HCT116 (cell line): ENCODE measurements around the gene MND1. TPM values are rescaled to one million over a fixed set of nuclear protein-coding genes. Genes with fewer than 3 reads are reported as not detected.
A peak's percentile ranks its signal among the peaks of the same experiment; 100 is the strongest.

Experiments
- ATAC-seq: fragments of 200-7000 bp; cut with Tn5 transposase; 2 replicates; pipeline ENCODE4 v1.9.1; 2020; ENCODE audit warnings: mild to moderate bottlenecking, moderate library complexity
- BruUV-seq: library from RNA; stranded (reverse); fragments of 400-500 nt; replicated peaks from 2 replicates; lab custom pipeline; 2021; lab: Mats Ljungman, UMichigan
- CTCF ChIA-PET: fragments of 300-600 bp; sonication (Branson Sonifier 250); formaldehyde crosslinking; loops from one replicate; lab custom pipeline; 2021; ENCODE audit warnings: antibody characterized with exemption; lab: Charles Lee
- POLR2A ChIA-PET: fragments of 300-600, 350-600 bp; sonication (Branson Sonifier 250); formaldehyde crosslinking; loops from one replicate; lab custom pipeline; 2021; ENCODE audit warnings: antibody characterized with exemption; lab: Charles Lee
- RAD21 ChIA-PET, 2 experiments: fragments of 300-600 bp; sonication (Branson Sonifier 250); formaldehyde crosslinking; loops; one replicate each; lab custom pipeline; 2023; ENCODE audit warnings: low total read pairs in 2 of 2; ENCODE audit not compliant: uncharacterized antibody in 2 of 2, unreplicated experiment in 2 of 2, low non-redundant PET in 1 of 2; lab: Charles Lee
- DNase-seq: peaks from one replicate; pipeline ENCODE4 v3.0.0-alpha.2; 2010; ENCODE audit warnings: low read depth, low spot score
- H2AFZ ChIP-seq: fragments of 200-600 bp; shearing (Covaris generic), sonication (generic); 2 replicates; pipeline ENCODE4 v1.6.1; 2017; ENCODE audit warnings: low read depth, mixed run types, mixed read lengths, antibody characterized with exemption, low read length; ENCODE audit not compliant: poor library complexity, severe bottlenecking
- H3K27ac ChIP-seq: 2 replicates; pipeline ENCODE4 v1.5.1; 2012; ENCODE audit warnings: low read depth, low read length
- H3K27me3 ChIP-seq: fragments of 200-600 bp; sonication (generic); 2 replicates; pipeline ENCODE4 v1.6.1; 2016; ENCODE audit warnings: mixed run types, low read length, mixed read lengths; ENCODE audit not compliant: insufficient read depth
- H3K36me3 ChIP-seq, 2 experiments: fragments of 200-500 bp in 1 of 2; fragments of 200-600 bp in 1 of 2; sonication (Bioruptor generic) in 1 of 2; sonication (generic) in 1 of 2; 2 replicates each; pipeline versions ENCODE4 v1.5.1 to v1.6.1; 2014 to 2016; ENCODE audit warnings: low read length in 2 of 2, inconsistent platforms in 1 of 2, mixed read lengths in 1 of 2, mixed run types in 1 of 2; ENCODE audit not compliant: insufficient read depth in 2 of 2, control insufficient read depth in 1 of 2
- H3K4me1 ChIP-seq, 2 experiments: fragments of 200-600 bp in 1 of 2; sonication (generic) in 1 of 2; 2 replicates each; pipeline versions ENCODE4 v1.5.1 to v1.6.1; 2012 to 2017; ENCODE audit warnings: low read length in 2 of 2, inconsistent platforms in 1 of 2, mild to moderate bottlenecking in 1 of 2, mixed read lengths in 1 of 2, mixed run types in 1 of 2, moderate library complexity in 1 of 2; ENCODE audit not compliant: insufficient read depth in 2 of 2, control insufficient read depth in 1 of 2
- H3K4me2 ChIP-seq: fragments of 200-600 bp; sonication (generic); 2 replicates; pipeline ENCODE4 v1.6.1; 2017; ENCODE audit warnings: mixed run types, low read length, mixed read lengths
- H3K4me3 ChIP-seq, 2 experiments: fragments of 200-600 bp in 1 of 2; sonication (generic) in 1 of 2; replicated peaks in 1 of 2; 2 replicates each; pipeline ENCODE4 v1.5.1; 2011 to 2016; ENCODE audit warnings: low read length in 2 of 2, control low read depth in 1 of 2, low read depth in 1 of 2, mild to moderate bottlenecking in 1 of 2, mixed read lengths in 1 of 2, mixed run types in 1 of 2
- H3K79me2 ChIP-seq: fragments of 200-600 bp; sonication (generic); 2 replicates; pipeline ENCODE4 v1.6.1; 2017; ENCODE audit warnings: mild to moderate bottlenecking, mixed run types, low read length, moderate library complexity, mixed read lengths; ENCODE audit not compliant: insufficient read depth
- H3K9ac ChIP-seq: fragments of 200-600 bp; sonication (generic); 2 replicates; pipeline ENCODE4 v1.6.1; 2016; ENCODE audit warnings: low read length, mixed read lengths
- H3K9me2 ChIP-seq: fragments of 200-600 bp; sonication (generic), shearing (Covaris generic); 2 replicates; pipeline ENCODE4 v1.6.1; 2017; ENCODE audit warnings: mixed run types, mild to moderate bottlenecking, moderate library complexity; ENCODE audit not compliant: insufficient read depth
- H3K9me3 ChIP-seq, 2 experiments: fragments of 200-500 bp in 1 of 2; fragments of 200-600 bp in 1 of 2; sonication (Bioruptor generic) in 1 of 2; sonication (generic) in 1 of 2; 2 replicates each; pipeline ENCODE4 v1.6.1; 2014 to 2017; ENCODE audit warnings: low read length in 2 of 2, mixed read lengths in 2 of 2, inconsistent platforms in 1 of 2, low read depth in 1 of 2, mild to moderate bottlenecking in 1 of 2, mixed run types in 1 of 2, moderate library complexity in 1 of 2; ENCODE audit not compliant: control insufficient read depth in 1 of 2, insufficient read depth in 1 of 2
- H4K20me1 ChIP-seq: fragments of 200-600 bp; sonication (generic), shearing (Covaris generic); 2 replicates; pipeline ENCODE4 v1.6.1; 2017; ENCODE audit warnings: mixed run types, mild to moderate bottlenecking, moderate library complexity; ENCODE audit not compliant: insufficient read depth
- CBX3 ChIP-seq: IDR thresholded peaks from 2 replicates; pipeline ENCODE4 v1.6.1; 2012; ENCODE audit warnings: low read depth
- CEBPB ChIP-seq: IDR thresholded peaks from 2 replicates; pipeline ENCODE4 v1.6.1; 2012; ENCODE audit warnings: low read depth
- CTCF ChIP-seq, 3 experiments: fragments of 200-600 bp in 1 of 3; sonication (generic) in 1 of 3; IDR thresholded peaks in 2 of 3; conservative IDR thresholded peaks in 1 of 3; 2 replicates each; pipeline ENCODE4 v1.5.1; 2012 to 2017; ENCODE audit warnings: low read depth in 2 of 3, low read length in 2 of 3, antibody characterized with exemption in 1 of 3, borderline replicate concordance in 1 of 3, control low read depth in 1 of 3, mild to moderate bottlenecking in 1 of 3, mixed read lengths in 1 of 3, mixed run types in 1 of 3, moderate library complexity in 1 of 3; ENCODE audit not compliant: insufficient read depth in 1 of 3
- ELF1 ChIP-seq: IDR thresholded peaks from 2 replicates; pipeline ENCODE4 v1.6.1; 2012; ENCODE audit warnings: low read depth, borderline replicate concordance
- EZH2 ChIP-seq: fragments of 200-600 bp; sonication (generic); IDR thresholded peaks from 2 replicates; pipeline ENCODE4 v1.6.1; 2017; ENCODE audit warnings: antibody characterized with exemption, mixed run types
- RAD21 ChIP-seq: IDR thresholded peaks from 2 replicates; pipeline ENCODE4 v1.6.1; 2012; ENCODE audit warnings: low read depth, mild to moderate bottlenecking
- REST ChIP-seq: IDR thresholded peaks from 2 replicates; pipeline ENCODE4 v1.6.1; 2012; ENCODE audit warnings: low read depth
- SRF ChIP-seq: IDR thresholded peaks from 2 replicates; pipeline ENCODE4 v1.6.1; 2012; ENCODE audit warnings: low read depth
- YY1 ChIP-seq: IDR thresholded peaks from 2 replicates; pipeline ENCODE4 v1.6.1; 2011; ENCODE audit warnings: low read length, low read depth, moderate library complexity, mild to moderate bottlenecking; ENCODE audit not compliant: insufficient replicate concordance; ENCODE audit errors: extremely low read depth
- ZNF274 ChIP-seq: fragments of 200-500 bp; sonication (Bioruptor generic); IDR thresholded peaks from 2 replicates; pipeline ENCODE4 v1.6.1; 2014; ENCODE audit warnings: mild to moderate bottlenecking, low read depth, low read length, inconsistent platforms
- intact Hi-C: fragments of 100-400 bp; cut with micrococcal nuclease; formaldehyde crosslinking; loops from 2 replicates; pipeline ENCODE4 v1.10.0; 2022
- total RNA-seq: library from RNA; stranded (reverse); gene quantifications from one replicate; pipeline ENCODE4 v1.2.1, GENCODE V29; 2021; ENCODE audit not compliant: unreplicated experiment
- TF ChIP-seq, protein P1 (sequence below): IDR thresholded peaks from 2 replicates; pipeline ENCODE4 v1.6.1; 2012

Gene MND1
- total RNA-seq, 1 experiment from 2014 or later: 29.9 TPM

GRCh38 chr4:153428941-153429475, 84.5 kb downstream of the MND1 start:
- Histone ChIP-seq H3K9ac (no peak overlapping the region), H3K27ac (no peak overlapping the region), H3K4me3 (no peak overlapping the region), H3K79me2 (no peaks in the 10 kb centered on the region), H3K4me2 (no peak overlapping the region), H3K9me3 (no peaks in the 10 kb centered on the region), H3K27me3 (no peaks in the 10 kb centered on the region), H3K9me2 (no peaks in the 10 kb centered on the region), H3K4me1 (peaks cover 14 to 24% of the 10 kb centered on the region in 2 experiments), H2AFZ (no peak overlapping the region), H3K36me3 (no peaks in the 10 kb centered on the region), H4K20me1 (no peaks in the 10 kb centered on the region)
- ATAC-seq: no peak
- ChIA-PET CTCF (no interaction called here), RAD21 (no interaction called here), POLR2A (no interaction called here)
- no peak for TF ChIP-seq YY1
- no peak for TF ChIP-seq RAD21
- no peak for TF ChIP-seq EZH2
- intact Hi-C loops: no loop called here
- no TSS peak for BruUV-seq
- no peak for DNase-seq

GRCh38 chr4:153432965-153433753, 88.7 kb downstream of the MND1 start:
- peak overlapping the region; percentile 74 for H2AFZ ChIP-seq
- peak overlapping the region; percentile 73 for H3K4me2 ChIP-seq
- H3K27ac ChIP-seq: peak overlapping the region; percentile 44; the same call in 1 of the 2 replicates
- peak overlapping the region in 1 of 2 experiments; percentile 32; a peak in 2 of 4 replicates for H3K4me3 ChIP-seq
- ATAC-seq: peak; percentile 90
- H3K4me1 ChIP-seq: peaks cover 14 to 19% of the 10 kb centered on the region in 2 experiments
- ChIA-PET CTCF (interaction anchor here (0.6 to 3.5 kb wide), 14 partner anchors 11 to 317 kb away, joined by 3 to 28 read pairs (median 4); partner anchors contain the start of gene TMEM131L), RAD21 (interaction anchor here (0.7 to 1.9 kb wide), 4 partner anchors 32 to 141 kb away, joined by 3 to 8 read pairs (median 6); no protein-coding TSS in a partner anchor), POLR2A (interaction anchor here (0.5 to 0.7 kb wide), 2 partner anchors 12 to 54 kb away, joined by 3 read pairs; no protein-coding TSS in a partner anchor)
- no peaks in the 10 kb centered on the region for H3K9me2 ChIP-seq
- intact Hi-C loops: loop anchor here (1.0 to 5.0 kb wide), 4 partner anchors 86 to 290 kb away; no protein-coding TSS in a partner anchor
- peak; percentile 77 for DNase-seq
- H3K79me2 ChIP-seq: no peaks in the 10 kb centered on the region
- no peaks in the 10 kb centered on the region for H3K27me3 ChIP-seq
- no peaks in the 10 kb centered on the region for H4K20me1 ChIP-seq
- peak overlapping the region; percentile 15; the same call in 1 of the 2 replicates for H3K9ac ChIP-seq
- no peaks in the 10 kb centered on the region for H3K36me3 ChIP-seq
- no peaks in the 10 kb centered on the region for H3K9me3 ChIP-seq
- no TSS peak for BruUV-seq
- TF ChIP-seq, protein P1, sequence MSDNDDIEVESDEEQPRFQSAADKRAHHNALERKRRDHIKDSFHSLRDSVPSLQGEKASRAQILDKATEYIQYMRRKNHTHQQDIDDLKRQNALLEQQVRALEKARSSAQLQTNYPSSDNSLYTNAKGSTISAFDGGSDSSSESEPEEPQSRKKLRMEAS: peak; percentile 45; the same call in 1 of the 2 replicates
- TF ChIP-seq CTCF (IDR thresholded peaks at IDR 0.05 in 2 of 3, conservative IDR thresholded peaks at IDR 0.05 in 1 of 3; ENCODE audit: borderline replicate concordance in 1 of 3, insufficient read depth in 1 of 3, low read depth in 2 of 3, low read length in 2 of 3) (peak; percentile 75 to 92 (median 85)), RAD21 (peak; percentile 98), CBX3 (peak; percentile 77), ZNF274 (no peak), CEBPB (peak; percentile 84), SRF (no peak), ELF1 (peak; percentile 31; the same call in 1 of the 2 replicates), YY1 (peak; percentile 53), REST (no peak)
